ENCODE results near the gene DLG5.

DNA sequence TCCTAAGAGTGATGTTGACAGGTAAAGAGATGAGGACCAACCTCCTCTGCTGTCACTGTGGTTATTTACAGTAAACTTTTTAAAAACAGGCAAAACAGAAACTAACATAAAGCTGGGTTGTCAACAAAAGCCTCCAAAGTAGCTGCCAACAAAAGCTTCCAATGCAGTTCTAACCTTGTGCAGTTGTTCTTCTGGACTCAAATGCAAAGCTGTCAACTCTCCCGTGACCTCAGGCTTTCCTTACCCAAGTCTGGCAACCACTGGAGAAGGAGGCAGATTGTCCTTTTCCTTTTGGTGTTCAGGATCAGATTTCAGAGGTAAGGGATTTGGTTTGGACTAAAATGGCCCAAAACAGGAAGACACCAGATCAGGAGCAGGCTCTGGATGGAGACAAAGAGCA, 63.1 kb downstream of the DLG5 start:
- TF ChIP-seq, protein P1, sequence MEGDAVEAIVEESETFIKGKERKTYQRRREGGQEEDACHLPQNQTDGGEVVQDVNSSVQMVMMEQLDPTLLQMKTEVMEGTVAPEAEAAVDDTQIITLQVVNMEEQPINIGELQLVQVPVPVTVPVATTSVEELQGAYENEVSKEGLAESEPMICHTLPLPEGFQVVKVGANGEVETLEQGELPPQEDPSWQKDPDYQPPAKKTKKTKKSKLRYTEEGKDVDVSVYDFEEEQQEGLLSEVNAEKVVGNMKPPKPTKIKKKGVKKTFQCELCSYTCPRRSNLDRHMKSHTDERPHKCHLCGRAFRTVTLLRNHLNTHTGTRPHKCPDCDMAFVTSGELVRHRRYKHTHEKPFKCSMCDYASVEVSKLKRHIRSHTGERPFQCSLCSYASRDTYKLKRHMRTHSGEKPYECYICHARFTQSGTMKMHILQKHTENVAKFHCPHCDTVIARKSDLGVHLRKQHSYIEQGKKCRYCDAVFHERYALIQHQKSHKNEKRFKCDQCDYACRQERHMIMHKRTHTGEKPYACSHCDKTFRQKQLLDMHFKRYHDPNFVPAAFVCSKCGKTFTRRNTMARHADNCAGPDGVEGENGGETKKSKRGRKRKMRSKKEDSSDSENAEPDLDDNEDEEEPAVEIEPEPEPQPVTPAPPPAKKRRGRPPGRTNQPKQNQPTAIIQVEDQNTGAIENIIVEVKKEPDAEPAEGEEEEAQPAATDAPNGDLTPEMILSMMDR (IDR thresholded peaks at IDR 0.05; ENCODE audit: poor library complexity) = no peak
- no peak for TF ChIP-seq EZH2 (IDR thresholded peaks at IDR 0.05; ENCODE audit: borderline replicate concordance)
- TF ChIP-seq EZH2phosphoT487 (IDR thresholded peaks at IDR 0.05; ENCODE audit: low read depth, severe bottlenecking, unreplicated experiment) = no peak
